WTC11 (cell line): ENCODE measurements around the gene UVRAG.

Source experiments
- CREB1 ChIP-seq: sonication (generic); formaldehyde crosslinking; IDR thresholded peaks from 2 replicates; pipeline ENCODE4 v1.8.0; 2023; ENCODE audit warnings: mild to moderate bottlenecking, missing genetic modification reagents
- CREM ChIP-seq: sonication (generic); formaldehyde crosslinking; IDR thresholded peaks from 2 replicates; pipeline ENCODE4 v1.8.1; 2022; ENCODE audit warnings: mild to moderate bottlenecking, missing genetic modification reagents, moderate library complexity
- CTCF ChIP-seq: fragments of 200-600 bp; IDR thresholded peaks from 2 replicates; pipeline ENCODE4 v1.8.0; 2022; ENCODE audit warnings: antibody characterized with exemption
- ERG ChIP-seq: fragments of 250-450 bp; sonication (Bioruptor Pico); IDR thresholded peaks from 2 replicates; pipeline ENCODE4 v1.8.0; 2021; ENCODE audit warnings: mild to moderate bottlenecking
- FOXP1 ChIP-seq: sonication (generic); formaldehyde crosslinking; IDR thresholded peaks from 2 replicates; pipeline ENCODE4 v1.8.0; 2022; ENCODE audit warnings: missing genetic modification reagents, mild to moderate bottlenecking, moderate library complexity, borderline replicate concordance
- MAX ChIP-seq: sonication (generic); formaldehyde crosslinking; IDR thresholded peaks from 2 replicates; pipeline ENCODE4 v1.8.0; 2022; ENCODE audit warnings: mild to moderate bottlenecking, missing genetic modification reagents
- MLX ChIP-seq: sonication (generic); formaldehyde crosslinking; IDR thresholded peaks from 2 replicates; pipeline ENCODE4 v1.8.1; 2023; ENCODE audit warnings: mild to moderate bottlenecking, missing genetic modification reagents, moderate library complexity
- NFATC4 ChIP-seq: fragments of 250-450 bp; sonication (Bioruptor Pico); IDR thresholded peaks from 2 replicates; pipeline ENCODE4 v1.9.0; 2021; ENCODE audit warnings: mild to moderate bottlenecking
- RELA ChIP-seq: sonication (generic); formaldehyde crosslinking; IDR thresholded peaks from 2 replicates; pipeline ENCODE4 v1.8.1; 2022; ENCODE audit warnings: missing genetic modification reagents, mild to moderate bottlenecking, borderline replicate concordance
- ZNF232 ChIP-seq: sonication (generic); formaldehyde crosslinking; IDR thresholded peaks from 2 replicates; pipeline ENCODE4 v1.8.0; 2022; ENCODE audit warnings: mild to moderate bottlenecking, missing genetic modification reagents

- TF ChIP-seq CTCF (no peak), CREM (no peak), ZNF232 (CRISPR knock-in tag) (no peak), ERG (CRISPR knock-in tag) (no peak), NFATC4 (CRISPR knock-in tag) (no peak), MAX (CRISPR knock-in tag) (no peak), RELA (CRISPR knock-in tag) (no peak), MLX (CRISPR knock-in tag) (no peak), FOXP1 (CRISPR knock-in tag) (no peak), CREB1 (no peak)
These were observed 44.9 kb upstream of the UVRAG start for GRCh38 chr11:75770102-75770501.
